H1 (cell line): ENCODE measurements around the gene TLE5. TPM values are rescaled to one million over a fixed set of nuclear protein-coding genes. Genes with fewer than 3 reads are reported as not detected.

Experiments
- CTCF ChIA-PET: fragments of 300-600 bp; sonication (Branson Sonifier 250); formaldehyde crosslinking; loops from one replicate; lab custom pipeline; 2021; ENCODE audit not compliant: partially characterized antibody; lab: Charles Lee
- POLR2A ChIA-PET: fragments of 300-600 bp; sonication (Branson Sonifier 250); formaldehyde crosslinking; loops from one replicate; lab custom pipeline; 2021; ENCODE audit warnings: inconsistent platforms; ENCODE audit not compliant: partially characterized antibody; lab: Charles Lee
- DNase-seq, 2 experiments: peaks; one replicate each; pipeline versions ENCODE4 v3.0.0 to v3.0.0-alpha.2; 2010 to 2022; ENCODE audit warnings: low spot score in 2 of 2, low read depth in 1 of 2, mixed read lengths in 1 of 2
- FAIRE-seq: peaks from 2 replicates; lab custom pipeline; 2011; peaks lifted over from hg19 to GRCh38; lab: Jason Lieb, UNC
- H2AFZ ChIP-seq: 2 replicates; pipeline ENCODE4 v1.8.1; 2012; ENCODE audit warnings: low read length, inconsistent platforms
- H2AK5ac ChIP-seq: 2 replicates; pipeline ENCODE4 v1.6.1; 2013; ENCODE audit warnings: low read depth, low read length
- H2BK120ac ChIP-seq: replicated peaks from 2 replicates; pipeline ENCODE3; 2013; ENCODE audit warnings: low read depth, low read length, inconsistent platforms
- H2BK12ac ChIP-seq: 2 replicates; pipeline ENCODE4 v1.6.1; 2013; ENCODE audit warnings: low read depth, low read length
- H2BK15ac ChIP-seq: 2 replicates; pipeline ENCODE4 v1.6.1; 2013; ENCODE audit warnings: low read length
- H2BK20ac ChIP-seq: 2 replicates; pipeline ENCODE4 v1.6.1; 2013; ENCODE audit warnings: low read length
- H2BK5ac ChIP-seq: 2 replicates; pipeline ENCODE4 v1.6.1; 2013; ENCODE audit warnings: low read depth, low read length
- H3K14ac ChIP-seq: 2 replicates; pipeline ENCODE4 v1.6.1; 2013; ENCODE audit warnings: inconsistent platforms; ENCODE audit not compliant: insufficient read length
- H3K18ac ChIP-seq: 2 replicates; pipeline ENCODE4 v1.6.1; 2013; ENCODE audit warnings: low read length; ENCODE audit errors: extremely low read depth
- H3K23ac ChIP-seq: 2 replicates; pipeline ENCODE4 v1.6.1; 2013; ENCODE audit warnings: inconsistent platforms; ENCODE audit not compliant: insufficient read length
- H3K23me2 ChIP-seq: 2 replicates; pipeline ENCODE4 v1.6.1; 2013; ENCODE audit warnings: low read depth, low read length
- H3K27ac ChIP-seq: 2 replicates; pipeline ENCODE4 v1.6.1; 2011; ENCODE audit warnings: low read depth, low read length, inconsistent platforms
- H3K27me3 ChIP-seq, 4 experiments: replicated peaks in 1 of 4; 1 replicate in 1 of 4; 2 replicates in 3 of 4; pipeline versions ENCODE4 v1.6.1 to v1.8.1; 2011 to 2013; ENCODE audit warnings: low read length in 3 of 4, mild to moderate bottlenecking in 3 of 4, inconsistent platforms in 2 of 4, mixed read lengths in 2 of 4, moderate library complexity in 1 of 4; ENCODE audit not compliant: control insufficient read depth in 3 of 4, insufficient read depth in 3 of 4; ENCODE audit errors: extremely low read depth in 1 of 4
- H3K36me3 ChIP-seq, 4 experiments: 2 replicates each; pipeline versions ENCODE4 v1.6.1 to v1.8.1; 2011 to 2013; ENCODE audit warnings: mild to moderate bottlenecking in 4 of 4, low read length in 3 of 4, moderate library complexity in 2 of 4, control low read depth in 1 of 4, inconsistent platforms in 1 of 4; ENCODE audit not compliant: insufficient read depth in 4 of 4, control insufficient read depth in 2 of 4
- H3K4ac ChIP-seq: replicated peaks from 2 replicates; pipeline ENCODE3; 2013; ENCODE audit warnings: low read length, low read depth, mixed read lengths, inconsistent platforms; ENCODE audit not compliant: insufficient read length
- H3K4me1 ChIP-seq, 4 experiments: replicated peaks in 1 of 4; 1 replicate in 1 of 4; 2 replicates in 3 of 4; pipeline versions ENCODE4 v1.6.1 to v1.8.1; 2011 to 2013; ENCODE audit warnings: low read length in 3 of 4, inconsistent platforms in 2 of 4, mixed read lengths in 1 of 4; ENCODE audit not compliant: insufficient read depth in 4 of 4, control insufficient read depth in 3 of 4
- H3K4me2 ChIP-seq, 2 experiments: 2 replicates each; pipeline versions ENCODE4 v1.6.1 to v1.8.1; 2011 to 2013; ENCODE audit warnings: low read depth in 2 of 2, low read length in 2 of 2, control low read depth in 1 of 2, inconsistent platforms in 1 of 2, mild to moderate bottlenecking in 1 of 2; ENCODE audit not compliant: insufficient read depth in 1 of 2
- H3K4me3 ChIP-seq, 4 experiments: fragments of 200-600, 300-600 bp in 1 of 4; sonication (generic), shearing (Covaris generic), sonication (Bioruptor Twin) in 1 of 4; 2 replicates each; pipeline versions ENCODE4 v1.5.1 to v1.8.1; 2011 to 2016; ENCODE audit warnings: low read length in 4 of 4, low read depth in 3 of 4, control low read depth in 2 of 4, inconsistent platforms in 2 of 4, mild to moderate bottlenecking in 2 of 4, mixed read lengths in 1 of 4, moderate library complexity in 1 of 4; ENCODE audit not compliant: insufficient read depth in 2 of 4; ENCODE audit errors: extremely low read depth in 1 of 4
- H3K56ac ChIP-seq: replicated peaks from 2 replicates; pipeline ENCODE3; 2013; ENCODE audit warnings: low read depth, mild to moderate bottlenecking, mixed read lengths, low read length, inconsistent platforms; ENCODE audit not compliant: insufficient read length
- H3K79me1 ChIP-seq: 2 replicates; pipeline ENCODE4 v1.6.1; 2013; ENCODE audit warnings: low read depth, low read length, control low read depth
- H3K79me2 ChIP-seq, 2 experiments: 2 replicates each; pipeline versions ENCODE4 v1.6.1 to v1.8.1; 2012 to 2013; ENCODE audit warnings: low read length in 2 of 2, mild to moderate bottlenecking in 2 of 2, inconsistent platforms in 1 of 2; ENCODE audit not compliant: insufficient read depth in 2 of 2, control insufficient read depth in 1 of 2
- H3K9ac ChIP-seq, 4 experiments: replicated peaks in 1 of 4; 1 replicate in 1 of 4; 2 replicates in 3 of 4; pipeline versions ENCODE4 v1.6.1 to v1.8.1; 2011 to 2013; ENCODE audit warnings: low read depth in 3 of 4, low read length in 3 of 4, control low read depth in 2 of 4, mild to moderate bottlenecking in 2 of 4, moderate library complexity in 2 of 4, inconsistent platforms in 1 of 4; ENCODE audit errors: extremely low read depth in 1 of 4
- H3K9me3 ChIP-seq, 2 experiments: 2 replicates each; pipeline versions ENCODE4 v1.6.1 to v1.8.1; 2012 to 2013; ENCODE audit warnings: mild to moderate bottlenecking in 2 of 2, moderate library complexity in 2 of 2, control low read depth in 1 of 2, inconsistent platforms in 1 of 2, low read depth in 1 of 2, low read length in 1 of 2, mixed read lengths in 1 of 2; ENCODE audit not compliant: insufficient read depth in 2 of 2
- H4K20me1 ChIP-seq, 2 experiments: replicated peaks in 1 of 2; 2 replicates each; pipeline versions ENCODE3 to v1.8.1; 2011 to 2013; ENCODE audit warnings: inconsistent platforms in 2 of 2, low read length in 2 of 2, mild to moderate bottlenecking in 1 of 2; ENCODE audit not compliant: insufficient read depth in 2 of 2, control insufficient read depth in 1 of 2
- H4K5ac ChIP-seq: 2 replicates; pipeline ENCODE4 v1.6.1; 2013; ENCODE audit warnings: low read length, low read depth, mixed read lengths, inconsistent platforms; ENCODE audit not compliant: insufficient read length
- H4K8ac ChIP-seq: 2 replicates; pipeline ENCODE4 v1.8.0; 2013; ENCODE audit warnings: mild to moderate bottlenecking, moderate library complexity, low read length, inconsistent platforms; ENCODE audit not compliant: insufficient read depth; ENCODE audit errors: extremely low read depth
- H4K91ac ChIP-seq: replicated peaks from 2 replicates; pipeline ENCODE3; 2013; ENCODE audit warnings: low read length, mixed read lengths, inconsistent platforms; ENCODE audit not compliant: insufficient read length
- CBX8 ChIP-seq: fragments of 300-800, 300-1000 bp; sonication (generic); IDR thresholded peaks from 2 replicates; pipeline ENCODE4 v1.7.1; 2016; ENCODE audit warnings: low read depth, low read length, borderline replicate concordance
- HDAC2 ChIP-seq, 2 experiments: fragments of 300-600 bp in 1 of 2; sonication (generic) in 1 of 2; IDR thresholded peaks; 2 replicates each; pipeline ENCODE4 v1.6.1; 2011 to 2012; ENCODE audit warnings: low read depth in 2 of 2, low read length in 2 of 2, mild to moderate bottlenecking in 2 of 2, moderate library complexity in 2 of 2, borderline replicate concordance in 1 of 2, inconsistent platforms in 1 of 2
- MAFK ChIP-seq: IDR thresholded peaks from 2 replicates; pipeline ENCODE4 v1.6.1; 2012; ENCODE audit warnings: low read depth, mild to moderate bottlenecking, improper control_type of control experiment, low read length
- MAX ChIP-seq: IDR thresholded peaks from 2 replicates; pipeline ENCODE4 v1.6.1; 2012; ENCODE audit warnings: inconsistent platforms
- SP2 ChIP-seq: IDR thresholded peaks from 2 replicates; pipeline ENCODE4 v1.6.1; 2012; ENCODE audit warnings: mild to moderate bottlenecking, low read length, inconsistent platforms
- WGBS, 2 experiments: shearing (Covaris generic) in 1 of 2; methylation state at CpG; one replicate each; pipeline versions ENCODE4 v1.1.6 to v1.1.7; 2013 to 2015; ENCODE audit warnings: low lambda C conversion rate in 2 of 2, mixed read lengths in 2 of 2, inconsistent platforms in 1 of 2, low coverage in 1 of 2, missing lambda C conversion rate in 1 of 2; ENCODE audit not compliant: insufficient replicate concordance in 2 of 2, insufficient coverage in 1 of 2, insufficient read length in 1 of 2; ENCODE audit errors: extremely low coverage in 1 of 2, missing lambda C conversion rate in 1 of 2; 5-methylcytosine and 5-hydroxymethylcytosine counted together
- polyA plus RNA-seq, 7 experiments: library from polyadenylated mRNA; depleted of rRNA in 3 of 7; stranded (reverse) in 5 of 7; unstranded in 2 of 7; fragments of >200 nt in 5 of 7; fragments of 200-250 nt in 2 of 7; gene quantifications; 1 replicate in 5 of 7; 2 replicates in 1 of 7; 4 replicates in 1 of 7; pipeline versions ENCODE4 v1.2.1 to v1.2.3, GENCODE V29; 2011 to 2013; ENCODE audit warnings: missing spikeins in 2 of 7, mixed read lengths in 2 of 7
- total RNA-seq: library from RNA; stranded (reverse); fragmentation: NEBNext Ultra II Directional; extraction: Animal tissue kit (Norgen Biotek cat#: 25700); gene quantifications from 2 replicates; pipeline ENCODE4 v1.2.1, GENCODE V29; 2021

TLE5 gene
- total and polyA plus RNA-seq, 2 of the 8 experiments (the other 6 are each of a cell fraction or from before 2014, with no cell fraction given), result 187 to 285 TPM

- Histone ChIP-seq H3K4ac (no peak overlapping the region), H3K27me3 (peaks cover 0 to 4% (median 1%) of the 10 kb centered on the region in 4 experiments; a peak in 1 of 7 replicates), H3K36me3 (no peaks in the 10 kb centered on the region)
- no peak for FAIRE-seq
- TF ChIP-seq SP2 (no peak), MAX (no peak), MAFK (no peak), CBX8 (no peak), HDAC2 (IDR thresholded peaks at IDR 0.05; ENCODE audit: borderline replicate concordance in 1 of 2, low read depth in 2 of 2, low read length in 2 of 2) (no peak)
- TF ChIP-seq, all 59 proteins: peak for 0
- H3K56ac ChIP-seq, result no peak overlapping the region
- H4K91ac ChIP-seq, result no peak overlapping the region
- H2BK5ac ChIP-seq, result no peak overlapping the region
- H3K18ac ChIP-seq, result no peak overlapping the region
- no peaks in the 10 kb centered on the region for H4K20me1 ChIP-seq
- H3K27ac ChIP-seq, result no peak overlapping the region
- H3K23me2 ChIP-seq, result no peaks in the 10 kb centered on the region
- H3K9me3 ChIP-seq, result no peaks in the 10 kb centered on the region
- H3K9ac ChIP-seq, result no peak overlapping the region
- H3K4me2 ChIP-seq, result no peak overlapping the region
- H3K79me1 ChIP-seq, result no peaks in the 10 kb centered on the region
- H2BK20ac ChIP-seq, result no peak overlapping the region
- no peak overlapping the region for H3K14ac ChIP-seq
- H2BK12ac ChIP-seq, result no peak overlapping the region
- no peak overlapping the region for H4K8ac ChIP-seq
- H2AK5ac ChIP-seq, result no peak overlapping the region
- DNase-seq, result no peak
- H3K79me2 ChIP-seq, result no peaks in the 10 kb centered on the region
- CTCF ChIA-PET, result interaction anchor here (18.9 kb wide), 1 partner anchor 32 kb away, joined by 339 read pairs; the partner anchor contains the start of gene GNA11
- no peak overlapping the region for H3K4me3 ChIP-seq
- POLR2A ChIA-PET, result interaction anchor here (1.0 to 1.2 kb wide), 2 partner anchors 11 to 24 kb away, joined by 3 read pairs; no protein-coding TSS in a partner anchor
- H4K5ac ChIP-seq, result no peak overlapping the region
- H3K4me1 ChIP-seq, result peaks cover 0 to 4% (median 0%) of the 10 kb centered on the region in 4 experiments; a peak in 1 of 7 replicates
- H2BK15ac ChIP-seq, result no peak overlapping the region
- WGBS, 2 experiments, result 71% methylated on average over 4 of the region's 4 CpGs; no CpG with 5 or more reads in 1 of the 2 experiments
- H3K23ac ChIP-seq, result no peak overlapping the region
- no peak overlapping the region for H2AFZ ChIP-seq
- H2BK120ac ChIP-seq, result no peak overlapping the region
Measured at GRCh38 chr19:3071768-3072167, 9.5 kb upstream of the TLE5 start.
